Measurements from ENCODE around the gene SLC25A14. TPM values are rescaled to one million over a fixed set of nuclear protein-coding genes. Genes with fewer than 3 reads are reported as not detected.
"Not testable (repeated sequence)": the region's sequence is repeated elsewhere in the genome, so short reads cannot be mapped to it uniquely, and the experiment has no call there.

Gene SLC25A14
- total and polyA plus RNA-seq, 2 experiments from 2014 or later = 8.3 to 14.9 TPM

- Mint-ChIP-seq H3K4me1 (no peaks in the 10 kb centered on the region), H3K27ac (no peak overlapping the region), H3K27me3 (ENCODE audit: insufficient read depth, low read depth, poor library complexity) (no peaks in the 10 kb centered on the region), H3K36me3 (ENCODE audit: low read depth) (no peaks in the 10 kb centered on the region), H3K9me3 (no peaks in the 10 kb centered on the region), H3K4me3 (no peak overlapping the region)
- H3K27me3 ChIP-seq (ENCODE audit: insufficient read depth) = no peaks in the 10 kb centered on the region
- H3K36me3 ChIP-seq (ENCODE audit: insufficient read depth) = no peaks in the 10 kb centered on the region
- H3K4me3 ChIP-seq = no peak overlapping the region
- no peaks in the 10 kb centered on the region for H3K4me1 ChIP-seq (ENCODE audit: insufficient read depth)
- TF ChIP-seq JUNB (IDR thresholded peaks at IDR 0.05; ENCODE audit: unreplicated experiment) (no peak), EZH2 (IDR thresholded peaks at IDR 0.05; ENCODE audit: low read depth, unreplicated experiment) (no peak), ZNF114 (CRISPR knock-in tag; IDR thresholded peaks at IDR 0.05) (no peak), CTCF (conservative IDR thresholded peaks at IDR 0.05; ENCODE audit: low read depth in 2 of 2) (peak in 1 of 2 experiments; percentile 15; a peak in 1 of 4 replicates), EZH2phosphoT487 (IDR thresholded peaks at IDR 0.05; ENCODE audit: unreplicated experiment) (no peak), CREB1 (CRISPR knock-in tag; IDR thresholded peaks at IDR 0.05; ENCODE audit: low read depth) (no peak)
- H2AFZ ChIP-seq = no peak overlapping the region
- ATAC-seq (peak; percentile 76), DNase-seq (ENCODE audit: low spot score) (peak; percentile 25)
- H3K27ac ChIP-seq (ENCODE audit: low read depth) = no peak overlapping the region
- H3K4me2 ChIP-seq = no peak overlapping the region
- H3F3A ChIP-seq (replicated peaks; ENCODE audit: low read depth) = no peaks in the 10 kb centered on the region
- H4K20me1 ChIP-seq (replicated peaks; ENCODE audit: insufficient read depth) = no peaks in the 10 kb centered on the region
- no peaks in the 10 kb centered on the region for H3K9me2 ChIP-seq (ENCODE audit: insufficient read depth)
- no peaks in the 10 kb centered on the region for H3K79me2 ChIP-seq (replicated peaks; ENCODE audit: insufficient read depth)
Observed at GRCh38 chrX:130304587-130305368, 34.9 kb upstream of the SLC25A14 start.

GRCh38 chrX:130319886-130320285 is 19.8 kb upstream of the SLC25A14 start:
- H3K9me3 Mint-ChIP-seq; H3K36me3 ChIP-seq (ENCODE audit: insufficient read depth); H3K27me3 ChIP-seq (ENCODE audit: insufficient read depth); H3K4me1 Mint-ChIP-seq; H3K27ac ChIP-seq (ENCODE audit: low read depth); DNase-seq (ENCODE audit: low spot score); H4K20me1 ChIP-seq (replicated peaks; ENCODE audit: insufficient read depth); H3K4me2 ChIP-seq; H3F3A ChIP-seq (replicated peaks; ENCODE audit: low read depth); ATAC-seq; H2AFZ ChIP-seq; H3K27ac Mint-ChIP-seq; H3K9me2 ChIP-seq (ENCODE audit: insufficient read depth); H3K4me3 ChIP-seq; H3K36me3 Mint-ChIP-seq (ENCODE audit: low read depth); H3K27me3 Mint-ChIP-seq (ENCODE audit: insufficient read depth, low read depth, poor library complexity); H3K4me3 Mint-ChIP-seq; H3K79me2 ChIP-seq (replicated peaks; ENCODE audit: insufficient read depth); H3K4me1 ChIP-seq (ENCODE audit: insufficient read depth): not testable (repeated sequence)

GRCh38 chrX:130321550-130321949 is 18.2 kb upstream of the SLC25A14 start:
- Histone ChIP-seq H3K4me3 (no peak overlapping the region), H3K27me3 (ENCODE audit: insufficient read depth) (no peaks in the 10 kb centered on the region), H2AFZ (no peak overlapping the region), H3K27ac (ENCODE audit: low read depth) (no peak overlapping the region), H3F3A (replicated peaks; ENCODE audit: low read depth) (no peaks in the 10 kb centered on the region), H3K9me2 (ENCODE audit: insufficient read depth) (no peaks in the 10 kb centered on the region), H3K79me2 (replicated peaks; ENCODE audit: insufficient read depth) (no peaks in the 10 kb centered on the region), H3K4me1 (ENCODE audit: insufficient read depth) (no peaks in the 10 kb centered on the region), H4K20me1 (replicated peaks; ENCODE audit: insufficient read depth) (no peaks in the 10 kb centered on the region), H3K4me2 (no peak overlapping the region), H3K36me3 (ENCODE audit: insufficient read depth) (no peaks in the 10 kb centered on the region)
- no peak for ATAC-seq
- no peak overlapping the region for H3K4me3 Mint-ChIP-seq
- no peaks in the 10 kb centered on the region for H3K27me3 Mint-ChIP-seq (ENCODE audit: insufficient read depth, low read depth, poor library complexity)
- H3K36me3 Mint-ChIP-seq (ENCODE audit: low read depth) = no peaks in the 10 kb centered on the region
- no peak for DNase-seq (ENCODE audit: low spot score)
- no peak overlapping the region for H3K27ac Mint-ChIP-seq
- H3K9me3 Mint-ChIP-seq = peaks cover 9% of the 10 kb centered on the region; the same call in 2 of the 3 replicates
- H3K4me1 Mint-ChIP-seq = no peaks in the 10 kb centered on the region
- TF ChIP-seq ZNF331 (CRISPR knock-in tag; IDR thresholded peaks at IDR 0.05; ENCODE audit: low read depth) = no peak
- no peak for TF ChIP-seq POLR2AphosphoS5 (IDR thresholded peaks at IDR 0.05; ENCODE audit: low read depth)
- TF ChIP-seq EZH2phosphoT487 (IDR thresholded peaks at IDR 0.05; ENCODE audit: unreplicated experiment) = no peak
- no peak for TF ChIP-seq JUNB (IDR thresholded peaks at IDR 0.05; ENCODE audit: unreplicated experiment)
- no peak for TF ChIP-seq STAT1 (IDR thresholded peaks at IDR 0.05; ENCODE audit: unreplicated experiment)
- no peak for TF ChIP-seq NANOG (IDR thresholded peaks at IDR 0.05; ENCODE audit: borderline replicate concordance)
- TF ChIP-seq REST (IDR thresholded peaks at IDR 0.05; ENCODE audit: unreplicated experiment) = no peak
- TF ChIP-seq CREB1 (CRISPR knock-in tag; IDR thresholded peaks at IDR 0.05; ENCODE audit: low read depth) = no peak
- TF ChIP-seq ZNF114 (CRISPR knock-in tag; IDR thresholded peaks at IDR 0.05) = no peak
- TF ChIP-seq ETS1 (IDR thresholded peaks at IDR 0.05) = no peak

Measured in GM23338 (cell line).